ENCODE results near the gene LRP2. TPM values are rescaled to one million over a fixed set of nuclear protein-coding genes. Genes with fewer than 3 reads are reported as not detected.
A peak's percentile ranks its signal among the peaks of the same experiment; 100 is the strongest.
"Not testable (repeated sequence)": the region's sequence is repeated elsewhere in the genome, so short reads cannot be mapped to it uniquely, and the experiment has no call there.

Gene LRP2
- total RNA-seq (under 1 TPM in 1 of 4 donors, not detected in 3; 0.02 TPM), polyA plus RNA-seq (not detected)
- long read RNA-seq, donor 1, result 0 reads
- long read RNA-seq, donor 2, result 0 reads

GRCh38 chr2:169362118-169362893 lies at the start of gene LRP2:
Gene LRP2, minus strand, starts transcription at chr2:169362534. Its CDS starts 135 bp downstream, at chr2:169362399.
- Histone ChIP-seq H3K4me1 (peaks cover 30% of the 10 kb centered on the region), H3K9me3 (no peaks in the 10 kb centered on the region), H3K36me3 (ENCODE audit: insufficient read depth in 1 of 2, low read depth in 1 of 2) (no peaks in the 10 kb centered on the region), H3K27ac (no peak within 1 kb of the TSS), H3K4me3 (peak within 1 kb of the TSS; percentile 67), H3K27me3 (ENCODE audit: insufficient read depth in 3 of 3, low read length in 2 of 3) (peaks cover 0 to 75% (median 16%) of the 10 kb centered on the region in 3 donors)
- WGBS, 3 donors, result 0 to 1% (median 1%) methylated on average over 53 to 75 of the region's 75 CpGs
- ATAC-seq, result peak; percentile 11 to 43 (median 36)
- peak; percentile 12 to 48 for DNase-seq
- intact Hi-C loops (cut with DNase I), result no loop called here
- TF ChIP-seq CTCF (IDR thresholded peaks at IDR 0.05), result no peak

- TF ChIP-seq CTCF (IDR thresholded peaks at IDR 0.05), result no peak
- H3K27me3 ChIP-seq (ENCODE audit: insufficient read depth in 3 of 3, low read length in 2 of 3), result no peaks in the 10 kb centered on the region
- no peaks in the 10 kb centered on the region for H3K4me1 ChIP-seq
- H3K4me3 ChIP-seq, result no peak overlapping the region
- DNase-seq (no peak), ATAC-seq (no peak)
- intact Hi-C loops (cut with DNase I), result no loop called here
- no peaks in the 10 kb centered on the region for H3K36me3 ChIP-seq (ENCODE audit: insufficient read depth in 1 of 2, low read depth in 1 of 2)
- H3K27ac ChIP-seq, result no peak overlapping the region
- no peaks in the 10 kb centered on the region for H3K9me3 ChIP-seq
- 86 to 90% (median 90%) methylated on average over 3 of the region's 3 CpGs for WGBS, 3 donors
Observed at GRCh38 chr2:169406891-169407290, 44.6 kb upstream of the LRP2 start.

- DNase-seq; H3K36me3 ChIP-seq (ENCODE audit: insufficient read depth in 1 of 2, low read depth in 1 of 2); ATAC-seq; H3K4me3 ChIP-seq; H3K27ac ChIP-seq; H3K27me3 ChIP-seq (ENCODE audit: insufficient read depth in 3 of 3, low read length in 2 of 3); H3K4me1 ChIP-seq; intact Hi-C loops (cut with DNase I); H3K9me3 ChIP-seq: not testable (repeated sequence)
- 86 to 90% (median 86%) methylated on average over 13 of the region's 13 CpGs for WGBS, 3 donors
Observed at GRCh38 chr2:169399491-169399890, 37.2 kb upstream of the LRP2 start.

- no peaks in the 10 kb centered on the region for H3K36me3 ChIP-seq (ENCODE audit: insufficient read depth in 1 of 2, low read depth in 1 of 2)
- H3K27ac ChIP-seq, result no peak overlapping the region
- intact Hi-C loops (cut with DNase I), result no loop called here
- H3K4me1 ChIP-seq, result no peaks in the 10 kb centered on the region
- no peak overlapping the region for H3K4me3 ChIP-seq
- DNase-seq, result no peak
- WGBS, 3 donors, result 50 to 54% (median 51%) methylated on average over 2 of the region's 2 CpGs
- TF ChIP-seq CTCF (IDR thresholded peaks at IDR 0.05), result no peak
- no peak for ATAC-seq
- H3K27me3 ChIP-seq (ENCODE audit: insufficient read depth in 3 of 3, low read length in 2 of 3), result no peaks in the 10 kb centered on the region
- H3K9me3 ChIP-seq, result no peaks in the 10 kb centered on the region
Observed at GRCh38 chr2:169397697-169398096, 35.4 kb upstream of the LRP2 start.

GRCh38 chr2:169395821-169396374 lies 33.6 kb upstream of the LRP2 start:
- intact Hi-C loops (cut with DNase I), result no loop called here
- Histone ChIP-seq H3K4me1 (no peaks in the 10 kb centered on the region), H3K4me3 (no peak overlapping the region), H3K9me3 (no peaks in the 10 kb centered on the region), H3K36me3 (ENCODE audit: insufficient read depth in 1 of 2, low read depth in 1 of 2) (no peaks in the 10 kb centered on the region), H3K27ac (no peak overlapping the region), H3K27me3 (ENCODE audit: insufficient read depth in 3 of 3, low read length in 2 of 3) (no peaks in the 10 kb centered on the region)
- TF ChIP-seq CTCF (IDR thresholded peaks at IDR 0.05), result no peak
- 56 to 58% (median 58%) methylated on average over 9 of the region's 9 CpGs for WGBS, 3 donors
- ATAC-seq, result no peak
- DNase-seq, result no peak
